Tibial artery (tissue), 4 donors: ENCODE data around the gene SRBD1.

Experiments
- DNase-seq, 2 donors: peaks; one replicate each; pipeline ENCODE4 v3.0.0-alpha.2; 2019
- H3K27ac ChIP-seq, 2 donors: fragments of 200-600 bp; sonication (generic) in 1 of 2; 1 replicate in 1 of 2; 2 replicates in 1 of 2; pipeline ENCODE4 v1.5.1; 2018 to 2019; ENCODE audit warnings: mild to moderate bottlenecking in 1 of 2
- H3K27me3 ChIP-seq, 2 donors: fragments of 200-600 bp; sonication (generic) in 1 of 2; one replicate each; pipeline versions ENCODE4 v1.5.1 to v1.6.0; 2016 to 2019
- H3K36me3 ChIP-seq, 3 donors: fragments of 200-600 bp; sonication (generic) in 2 of 3; one replicate each; pipeline ENCODE4 v1.5.1; 2016 to 2019; ENCODE audit warnings: mild to moderate bottlenecking in 2 of 3
- H3K4me1 ChIP-seq, 4 donors: fragments of 200-600 bp; sonication (generic) in 2 of 4; 1 replicate in 3 of 4; 2 replicates in 1 of 4; pipeline ENCODE4 v1.5.1; 2016 to 2019
- H3K4me3 ChIP-seq, 2 donors: fragments of 200-600 bp; sonication (generic) in 1 of 2; 1 replicate in 1 of 2; 2 replicates in 1 of 2; pipeline ENCODE4 v1.5.1; 2018 to 2019; ENCODE audit warnings: mild to moderate bottlenecking in 2 of 2
- H3K9me3 ChIP-seq, 3 donors: fragments of 200-600 bp; sonication (generic) in 1 of 3; one replicate each; pipeline ENCODE4 v1.5.1; 2016 to 2019
- CTCF ChIP-seq, 2 experiments: fragments of 200-600 bp in 1 of 2; fragments of 450-650 bp in 1 of 2; IDR thresholded peaks; one replicate each; pipeline ENCODE4 v1.5.1; 2017 to 2019; ENCODE audit warnings: antibody characterized with exemption in 2 of 2, mild to moderate bottlenecking in 1 of 2, moderate library complexity in 1 of 2
- intact Hi-C: fragments of 100-400 bp; cut with DNase I; formaldehyde crosslinking; loops from one replicate; pipeline ENCODE4 v1.15.0; 2023; ENCODE audit warnings: low total_unique reads

Gene SRBD1

GRCh38 chr2:45611020-45611859 lies at the start of gene SRBD1:
Gene SRBD1, minus strand, starts transcription at chr2:45611267. Its CDS starts 5,826 bp downstream, at chr2:45605441.
- Histone ChIP-seq H3K4me3 (peak within 1 kb of the TSS; percentile 69), H3K4me1 (peaks cover 0 to 23% (median 10%) of the 10 kb centered on the region in 4 donors), H3K36me3 (no peaks in the 10 kb centered on the region), H3K9me3 (no peaks in the 10 kb centered on the region), H3K27ac (peak within 1 kb of the TSS; percentile 80 to 82), H3K27me3 (no peaks in the 10 kb centered on the region)
- peak; percentile 92 to 97 for DNase-seq
- no peak for TF ChIP-seq CTCF (IDR thresholded peaks at IDR 0.05)
- intact Hi-C loops: no loop called here

GRCh38 chr2:45654250-45654649 lies 43.2 kb upstream of the SRBD1 start:
- no peak for DNase-seq
- Histone ChIP-seq H3K4me1 (peaks cover 4 to 28% (median 13%) of the 10 kb centered on the region in 4 donors), H3K4me3 (no peak overlapping the region), H3K36me3 (no peaks in the 10 kb centered on the region), H3K27me3 (no peaks in the 10 kb centered on the region), H3K9me3 (no peaks in the 10 kb centered on the region), H3K27ac (no peak overlapping the region)
- no peak for TF ChIP-seq CTCF (IDR thresholded peaks at IDR 0.05)
- intact Hi-C loops: no loop called here

- no peak for TF ChIP-seq CTCF (IDR thresholded peaks at IDR 0.05)
- Histone ChIP-seq H3K9me3 (no peaks in the 10 kb centered on the region), H3K36me3 (no peaks in the 10 kb centered on the region), H3K4me3 (peak overlapping the region; percentile 73 to 90), H3K4me1 (peaks cover 4 to 38% (median 14%) of the 10 kb centered on the region in 4 donors), H3K27me3 (no peaks in the 10 kb centered on the region), H3K27ac (no peak overlapping the region)
- intact Hi-C loops: no loop called here
- DNase-seq: no peak
Measured at GRCh38 chr2:45653122-45653913, 42.3 kb upstream of the SRBD1 start.

GRCh38 chr2:45652090-45653031 lies 41.3 kb upstream of the SRBD1 start:
- peak overlapping the region; percentile 87 to 100 for H3K27ac ChIP-seq
- peaks cover 4 to 39% (median 14%) of the 10 kb centered on the region in 4 donors for H3K4me1 ChIP-seq
- no peaks in the 10 kb centered on the region for H3K36me3 ChIP-seq
- H3K9me3 ChIP-seq: no peaks in the 10 kb centered on the region
- H3K27me3 ChIP-seq: no peaks in the 10 kb centered on the region
- no peak for TF ChIP-seq CTCF (IDR thresholded peaks at IDR 0.05)
- peak; percentile 56 to 78 for DNase-seq
- H3K4me3 ChIP-seq: peak overlapping the region; percentile 73 to 90
- intact Hi-C loops: no loop called here
